ENCODE data around the gene FAM168A.
"Not testable (repeated sequence)": the region's sequence is repeated elsewhere in the genome, so short reads cannot be mapped to it uniquely, and the experiment has no call there.

The FAM168A gene

GRCh38 chr11:73596547-73596946 lies 1.4 kb downstream of the FAM168A start:
- no peak for DNase-seq (ENCODE audit: low read depth in 2 of 3, low spot score in 1 of 3)

DNA sequence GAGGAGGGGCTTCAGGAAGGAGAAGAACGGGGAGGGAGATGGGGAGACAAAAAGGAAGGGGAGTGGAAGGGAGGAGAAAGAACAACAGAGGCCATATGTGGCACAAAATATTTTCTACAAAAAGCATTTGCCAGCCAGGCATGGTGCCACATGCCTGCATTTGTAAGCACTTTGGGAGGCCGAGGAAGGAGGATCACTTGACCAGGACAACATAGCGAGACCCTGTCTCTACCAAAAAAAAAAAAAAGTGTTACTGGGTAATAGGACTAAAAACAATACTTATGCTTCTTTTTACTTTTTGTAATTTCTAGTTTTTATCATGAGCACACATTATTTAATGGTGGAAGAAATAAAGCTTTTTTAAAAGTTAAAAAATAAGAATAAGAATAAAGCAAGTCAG lies 5.3 kb downstream of the FAM168A start:
- no peak for DNase-seq (ENCODE audit: low read depth in 2 of 3, low spot score in 1 of 3)

DNA sequence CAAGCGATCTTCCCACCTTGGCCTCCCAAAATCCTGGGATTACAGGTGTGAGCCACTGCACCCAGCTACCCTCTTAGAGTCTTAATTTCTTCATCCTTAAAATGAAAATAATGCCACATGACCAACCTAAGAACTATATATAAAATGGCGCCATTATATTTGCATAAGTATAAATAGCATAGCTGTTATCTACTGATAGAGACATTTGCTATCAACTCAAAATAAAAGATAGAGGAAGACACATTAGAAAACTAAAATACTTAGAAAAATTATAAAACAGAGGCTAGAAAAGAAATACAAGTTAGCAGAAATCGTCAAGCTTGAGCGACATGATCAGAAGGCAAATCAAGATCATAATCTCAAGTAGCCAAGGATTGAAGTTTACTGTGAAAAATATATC lies 6.2 kb downstream of the FAM168A start:
- no peak for DNase-seq (ENCODE audit: low read depth in 2 of 3, low spot score in 1 of 3)

- DNase-seq (ENCODE audit: low read depth in 2 of 3, low spot score in 1 of 3), result no peak
Observed at GRCh38 chr11:73590991-73591390, 6.9 kb downstream of the FAM168A start.

DNA sequence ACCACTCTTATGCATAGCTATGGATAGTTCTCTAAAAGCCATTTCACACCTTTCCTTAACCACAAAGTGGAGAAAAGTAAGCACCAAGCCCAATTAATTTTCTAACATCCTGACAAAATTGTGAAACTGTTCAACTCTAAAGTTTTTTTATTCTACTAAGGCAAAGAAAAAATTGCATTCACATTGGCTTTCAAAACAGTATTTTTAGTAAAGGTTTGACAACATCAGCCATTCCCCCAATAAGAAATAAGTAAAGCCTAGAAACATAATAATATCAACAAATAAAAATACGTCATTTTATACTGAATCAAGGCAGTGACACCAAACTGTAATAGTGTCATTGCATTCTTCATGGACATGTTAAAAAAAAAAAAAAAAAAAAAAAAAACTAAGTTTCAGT lies 11.1 kb downstream of the FAM168A start:
- DNase-seq (ENCODE audit: low read depth in 2 of 3, low spot score in 1 of 3), result no peak

GRCh38 chr11:73585834-73586575 lies 11.9 kb downstream of the FAM168A start:
- DNase-seq (ENCODE audit: low read depth in 2 of 3, low spot score in 1 of 3), result no peak

DNA sequence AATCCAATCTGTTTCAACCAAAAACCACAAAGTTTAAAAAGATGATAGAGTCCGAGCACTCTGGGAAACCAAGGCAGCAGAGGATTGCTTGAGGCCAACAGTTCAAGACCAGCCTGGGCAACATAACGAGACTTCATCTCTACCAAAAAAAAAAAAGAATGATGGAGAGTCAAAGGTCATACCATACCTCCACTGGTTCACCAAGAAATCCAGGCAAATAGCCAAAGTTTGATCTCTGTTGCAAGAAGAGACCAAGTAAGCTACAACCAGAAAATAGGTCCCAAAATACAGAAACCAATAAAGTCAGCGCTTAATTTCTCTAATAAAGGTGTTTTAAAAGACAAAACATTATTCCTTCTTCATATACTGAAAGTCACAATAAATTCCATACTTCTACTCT lies 13.1 kb downstream of the FAM168A start:
- DNase-seq (ENCODE audit: low read depth in 2 of 3, low spot score in 1 of 3), result no peak

DNA sequence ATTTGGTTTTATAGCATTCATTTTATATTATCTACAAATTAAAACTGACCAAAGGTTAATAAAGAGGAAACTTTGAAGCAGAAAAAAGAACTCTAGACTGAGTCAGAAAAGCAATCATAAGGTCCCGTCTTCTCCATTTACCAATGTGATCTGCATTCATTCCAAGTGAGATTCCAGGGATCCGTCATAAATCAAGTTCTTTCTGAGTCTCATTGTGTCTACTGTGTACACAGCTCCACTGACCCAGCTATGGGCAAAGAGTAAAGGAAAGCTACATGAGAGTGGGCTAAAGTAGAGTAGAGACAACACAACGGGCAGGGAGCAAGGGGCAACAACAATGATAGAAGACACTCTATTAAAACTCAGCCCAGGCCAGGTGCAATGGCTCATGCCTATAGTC lies 15.3 kb downstream of the FAM168A start:
- DNase-seq (ENCODE audit: low read depth in 2 of 3, low spot score in 1 of 3), result no peak

GRCh38 chr11:73580749-73581148 lies 17.2 kb downstream of the FAM168A start:
- not testable (repeated sequence) for DNase-seq (ENCODE audit: low read depth in 2 of 3, low spot score in 1 of 3)

- DNase-seq (ENCODE audit: low read depth in 2 of 3, low spot score in 1 of 3), result no peak
Observed at GRCh38 chr11:73579641-73580434, 18.1 kb downstream of the FAM168A start.

GRCh38 chr11:73578592-73579185 lies 19.2 kb downstream of the FAM168A start:
- DNase-seq (ENCODE audit: low read depth in 2 of 3, low spot score in 1 of 3), result no peak

DNA sequence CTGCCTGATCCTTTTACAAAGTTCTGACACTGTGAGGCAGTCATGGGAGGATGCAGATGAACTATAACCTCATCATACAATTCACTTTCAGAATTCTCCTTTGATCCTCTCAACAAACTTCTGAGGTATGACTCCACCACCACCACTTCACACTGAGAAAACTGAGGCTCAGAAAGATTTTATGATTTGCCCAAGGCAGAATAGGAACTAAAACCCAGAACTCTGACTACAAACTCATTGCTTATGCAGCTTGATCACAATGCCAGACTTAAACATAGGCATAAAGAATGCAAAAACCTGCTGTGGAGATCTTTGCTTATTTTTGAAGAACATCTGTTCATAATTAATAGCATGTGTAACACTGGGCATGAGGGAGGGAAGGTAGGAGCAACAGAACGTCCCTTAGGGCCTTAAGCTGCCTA lies 20.4 kb downstream of the FAM168A start:
- no peak for DNase-seq (ENCODE audit: low read depth in 2 of 3, low spot score in 1 of 3)

GRCh38 chr11:73576185-73576614 lies 21.7 kb downstream of the FAM168A start:
- no peak for DNase-seq (ENCODE audit: low read depth in 2 of 3, low spot score in 1 of 3)

DNA sequence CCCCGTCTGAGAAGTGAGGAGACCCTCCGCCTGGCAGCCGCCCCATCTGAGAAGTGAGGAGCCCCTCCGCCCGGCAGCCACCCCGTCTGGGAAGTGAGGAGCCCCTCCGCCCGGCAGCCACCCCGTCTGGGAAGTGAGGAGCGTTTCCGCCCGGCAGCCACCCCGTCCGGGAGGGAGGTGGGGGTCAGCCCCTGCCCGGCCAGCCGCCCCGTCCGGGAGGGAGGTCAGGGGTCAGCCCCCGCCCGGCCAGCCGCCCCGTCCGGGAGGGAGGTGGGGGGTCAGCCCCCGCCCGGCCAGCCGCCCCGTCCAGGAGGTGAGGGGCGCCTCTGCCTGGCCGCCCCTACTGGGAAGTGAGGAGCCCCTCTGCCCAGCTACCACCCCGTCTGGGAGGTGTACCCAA lies 25.9 kb downstream of the FAM168A start:
- not testable (repeated sequence) for DNase-seq (ENCODE audit: low read depth in 2 of 3, low spot score in 1 of 3)

DNA sequence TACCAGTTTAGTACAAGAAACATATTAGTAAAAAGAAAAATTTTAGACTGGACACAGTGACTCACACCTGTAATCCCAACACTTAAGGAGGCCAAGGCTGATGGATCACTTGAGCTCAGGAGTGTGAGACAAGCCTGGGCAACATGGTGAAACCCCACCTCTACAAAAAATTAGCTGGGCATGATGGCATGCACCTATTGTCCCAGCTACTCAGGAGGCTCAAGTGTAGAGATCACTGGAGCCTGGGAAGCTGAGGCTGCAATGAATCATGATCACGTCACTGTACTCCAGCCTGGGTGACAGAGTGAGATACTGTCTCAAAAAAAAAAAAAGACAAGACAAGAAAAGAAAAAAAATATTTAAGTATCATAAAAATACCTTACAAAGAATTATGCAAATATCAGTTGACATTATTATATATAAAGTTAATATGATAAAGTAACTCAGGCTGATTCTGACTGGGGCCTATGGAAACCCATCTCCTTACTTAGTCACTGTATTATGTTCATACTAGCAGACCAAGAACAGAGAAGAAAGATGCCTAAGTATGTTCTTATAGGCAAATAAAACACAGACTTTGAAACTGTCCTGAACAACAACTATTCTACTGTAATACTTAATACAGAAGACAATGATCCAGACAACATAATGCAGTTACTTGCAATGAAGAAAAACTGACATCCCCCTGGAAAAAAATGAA lies 27.3 kb downstream of the FAM168A start:
- no peak for DNase-seq (ENCODE audit: low read depth in 2 of 3, low spot score in 1 of 3)

DNA sequence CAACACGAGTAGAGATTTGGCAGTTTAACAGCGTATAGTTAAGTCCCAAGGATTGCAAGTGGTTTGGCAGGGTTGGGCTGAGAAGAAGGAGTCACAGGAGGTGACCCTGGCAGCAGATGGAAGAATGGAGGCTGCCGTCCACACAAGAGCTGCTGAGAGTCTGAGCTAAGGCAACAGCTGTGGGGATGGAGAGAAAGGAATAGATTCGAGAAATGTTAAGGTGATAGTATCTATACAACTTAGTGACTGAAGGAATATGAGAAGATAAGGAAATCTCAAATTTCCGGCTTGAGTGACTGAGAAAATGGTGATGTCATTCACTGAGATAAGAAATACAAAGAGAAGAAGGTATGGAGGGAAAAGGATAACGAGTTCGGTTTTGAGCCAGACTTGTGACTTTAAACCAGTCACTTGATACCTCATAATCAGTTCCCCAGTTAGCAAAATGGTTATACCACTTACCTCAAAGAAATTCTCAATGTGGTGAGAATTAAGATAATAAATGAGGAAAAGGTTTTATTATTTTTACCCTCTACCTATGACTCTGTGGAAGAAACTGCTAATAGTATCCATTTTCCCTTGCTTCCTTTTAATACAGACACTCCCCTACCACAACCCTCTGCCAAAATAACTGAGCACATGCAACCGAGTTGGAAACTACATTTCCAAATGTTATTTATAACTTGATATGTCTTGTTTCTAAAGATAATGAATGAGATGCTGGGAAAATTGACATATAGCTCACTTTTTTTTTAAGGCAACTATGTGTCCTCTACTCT lies 30.7 kb downstream of the FAM168A start:
- DNase-seq (ENCODE audit: low read depth in 2 of 3, low spot score in 1 of 3), result no peak

GRCh38 chr11:73566422-73566821 lies 31.5 kb downstream of the FAM168A start:
- no peak for DNase-seq (ENCODE audit: low read depth in 2 of 3, low spot score in 1 of 3)

- no peak for DNase-seq (ENCODE audit: low read depth in 2 of 3, low spot score in 1 of 3)
Observed at GRCh38 chr11:73565804-73566203, 32.1 kb downstream of the FAM168A start.

DNA sequence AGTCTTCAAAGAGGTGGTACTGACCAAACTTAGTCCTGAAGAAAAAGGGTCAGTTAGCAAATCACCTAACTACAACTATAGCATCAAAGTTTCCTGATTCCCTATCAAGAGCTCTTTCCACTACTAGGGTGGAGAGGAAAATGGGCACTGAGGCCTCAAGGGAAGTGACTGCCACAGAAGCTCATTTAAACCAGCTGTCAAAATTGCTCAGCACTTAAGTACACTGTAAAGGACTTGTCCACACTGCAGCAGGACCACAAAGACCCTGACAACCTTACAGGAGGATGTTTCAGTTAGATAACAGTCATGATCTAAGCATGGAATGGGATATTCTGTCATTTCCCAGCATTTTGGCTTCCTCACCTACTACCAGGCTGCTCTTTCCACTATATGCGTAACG lies 33.0 kb downstream of the FAM168A start:
- DNase-seq (ENCODE audit: low read depth in 2 of 3, low spot score in 1 of 3), result no peak

- DNase-seq (ENCODE audit: low read depth in 2 of 3, low spot score in 1 of 3), result no peak
Observed at GRCh38 chr11:73563539-73564200, 34.2 kb downstream of the FAM168A start.
